ENCODE data around the gene STK11IP.

DNA sequence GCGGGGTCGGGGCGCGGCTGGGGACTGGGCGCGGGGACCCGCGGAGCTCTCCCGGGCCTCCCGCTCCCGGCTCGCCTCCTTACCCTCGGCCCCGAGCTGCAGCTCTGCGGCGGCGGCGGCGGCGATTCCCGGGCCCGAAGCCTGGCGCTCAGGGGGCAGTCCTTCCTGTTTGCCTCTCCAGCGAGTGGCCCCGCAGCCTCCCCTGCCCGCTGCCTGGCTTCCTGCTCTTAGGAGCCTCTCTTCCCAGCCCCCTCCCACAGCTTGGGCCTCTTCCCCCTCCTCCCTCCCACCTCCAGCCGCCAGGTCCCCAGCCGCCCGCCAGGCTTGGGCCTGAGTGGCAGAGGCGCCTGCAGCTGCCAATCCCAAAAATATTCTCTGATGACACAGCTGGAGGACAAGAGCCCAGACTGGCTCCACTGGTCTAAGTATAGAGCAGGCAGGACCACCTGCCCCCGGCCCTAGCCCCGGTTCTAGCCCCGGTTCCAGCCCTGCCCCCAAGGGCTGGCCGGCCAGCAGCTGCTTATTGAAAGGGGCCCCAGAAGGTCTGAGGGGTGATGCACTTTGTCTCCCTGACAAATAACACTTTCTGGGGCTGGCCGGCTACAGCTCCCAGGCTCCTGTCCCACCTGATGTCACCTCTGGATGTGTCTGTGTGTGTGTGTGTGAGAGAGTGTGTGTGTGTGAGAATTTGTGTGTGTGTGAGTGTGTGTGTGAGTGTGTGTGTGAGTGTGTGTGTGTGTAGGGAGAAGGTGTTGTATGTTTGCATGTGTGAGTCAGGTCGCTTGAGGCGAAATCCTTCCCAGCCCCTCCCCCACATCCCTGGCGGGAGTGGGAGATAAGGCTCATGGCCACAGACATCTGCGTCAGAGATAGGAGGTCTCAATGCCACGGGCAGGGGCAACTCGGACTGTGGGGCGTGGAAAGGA lies 26.1 kb upstream of the STK11IP start, which contains the start of gene OBSL1:
- TF ChIP-seq, protein P1, sequence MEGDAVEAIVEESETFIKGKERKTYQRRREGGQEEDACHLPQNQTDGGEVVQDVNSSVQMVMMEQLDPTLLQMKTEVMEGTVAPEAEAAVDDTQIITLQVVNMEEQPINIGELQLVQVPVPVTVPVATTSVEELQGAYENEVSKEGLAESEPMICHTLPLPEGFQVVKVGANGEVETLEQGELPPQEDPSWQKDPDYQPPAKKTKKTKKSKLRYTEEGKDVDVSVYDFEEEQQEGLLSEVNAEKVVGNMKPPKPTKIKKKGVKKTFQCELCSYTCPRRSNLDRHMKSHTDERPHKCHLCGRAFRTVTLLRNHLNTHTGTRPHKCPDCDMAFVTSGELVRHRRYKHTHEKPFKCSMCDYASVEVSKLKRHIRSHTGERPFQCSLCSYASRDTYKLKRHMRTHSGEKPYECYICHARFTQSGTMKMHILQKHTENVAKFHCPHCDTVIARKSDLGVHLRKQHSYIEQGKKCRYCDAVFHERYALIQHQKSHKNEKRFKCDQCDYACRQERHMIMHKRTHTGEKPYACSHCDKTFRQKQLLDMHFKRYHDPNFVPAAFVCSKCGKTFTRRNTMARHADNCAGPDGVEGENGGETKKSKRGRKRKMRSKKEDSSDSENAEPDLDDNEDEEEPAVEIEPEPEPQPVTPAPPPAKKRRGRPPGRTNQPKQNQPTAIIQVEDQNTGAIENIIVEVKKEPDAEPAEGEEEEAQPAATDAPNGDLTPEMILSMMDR (IDR thresholded peaks at IDR 0.05 in 2 of 3, conservative IDR thresholded peaks at IDR 0.05 in 1 of 3; ENCODE audit: control insufficient read depth in 2 of 3, extremely low read depth in 1 of 3, insufficient read depth in 1 of 3, low read depth in 3 of 3, low read length in 3 of 3), result no peak
- TF ChIP-seq CHD4 (IDR thresholded peaks at IDR 0.05) (no peak), POLR2A (IDR thresholded peaks at IDR 0.05; ENCODE audit: low read depth, low read length) (no peak), JUND (IDR thresholded peaks at IDR 0.05; ENCODE audit: low read depth, low read length) (no peak), RBBP5 (conservative IDR thresholded peaks at IDR 0.05) (no peak), MEF2A (IDR thresholded peaks at IDR 0.05; ENCODE audit: insufficient read depth, low read depth, low read length) (no peak), FOXK2 (IDR thresholded peaks at IDR 0.05) (no peak), POLR2AphosphoS5 (IDR thresholded peaks at IDR 0.05; ENCODE audit: low read length) (no peak), HDGF (IDR thresholded peaks at IDR 0.05) (no peak), RFX5 (IDR thresholded peaks at IDR 0.05; ENCODE audit: low read depth, low read length) (no peak)
- TF ChIP-seq, protein P2, sequence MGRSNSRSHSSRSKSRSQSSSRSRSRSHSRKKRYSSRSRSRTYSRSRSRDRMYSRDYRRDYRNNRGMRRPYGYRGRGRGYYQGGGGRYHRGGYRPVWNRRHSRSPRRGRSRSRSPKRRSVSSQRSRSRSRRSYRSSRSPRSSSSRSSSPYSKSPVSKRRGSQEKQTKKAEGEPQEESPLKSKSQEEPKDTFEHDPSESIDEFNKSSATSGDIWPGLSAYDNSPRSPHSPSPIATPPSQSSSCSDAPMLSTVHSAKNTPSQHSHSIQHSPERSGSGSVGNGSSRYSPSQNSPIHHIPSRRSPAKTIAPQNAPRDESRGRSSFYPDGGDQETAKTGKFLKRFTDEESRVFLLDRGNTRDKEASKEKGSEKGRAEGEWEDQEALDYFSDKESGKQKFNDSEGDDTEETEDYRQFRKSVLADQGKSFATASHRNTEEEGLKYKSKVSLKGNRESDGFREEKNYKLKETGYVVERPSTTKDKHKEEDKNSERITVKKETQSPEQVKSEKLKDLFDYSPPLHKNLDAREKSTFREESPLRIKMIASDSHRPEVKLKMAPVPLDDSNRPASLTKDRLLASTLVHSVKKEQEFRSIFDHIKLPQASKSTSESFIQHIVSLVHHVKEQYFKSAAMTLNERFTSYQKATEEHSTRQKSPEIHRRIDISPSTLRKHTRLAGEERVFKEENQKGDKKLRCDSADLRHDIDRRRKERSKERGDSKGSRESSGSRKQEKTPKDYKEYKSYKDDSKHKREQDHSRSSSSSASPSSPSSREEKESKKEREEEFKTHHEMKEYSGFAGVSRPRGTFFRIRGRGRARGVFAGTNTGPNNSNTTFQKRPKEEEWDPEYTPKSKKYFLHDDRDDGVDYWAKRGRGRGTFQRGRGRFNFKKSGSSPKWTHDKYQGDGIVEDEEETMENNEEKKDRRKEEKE (IDR thresholded peaks at IDR 0.05), result no peak
- TF ChIP-seq, protein P3, sequence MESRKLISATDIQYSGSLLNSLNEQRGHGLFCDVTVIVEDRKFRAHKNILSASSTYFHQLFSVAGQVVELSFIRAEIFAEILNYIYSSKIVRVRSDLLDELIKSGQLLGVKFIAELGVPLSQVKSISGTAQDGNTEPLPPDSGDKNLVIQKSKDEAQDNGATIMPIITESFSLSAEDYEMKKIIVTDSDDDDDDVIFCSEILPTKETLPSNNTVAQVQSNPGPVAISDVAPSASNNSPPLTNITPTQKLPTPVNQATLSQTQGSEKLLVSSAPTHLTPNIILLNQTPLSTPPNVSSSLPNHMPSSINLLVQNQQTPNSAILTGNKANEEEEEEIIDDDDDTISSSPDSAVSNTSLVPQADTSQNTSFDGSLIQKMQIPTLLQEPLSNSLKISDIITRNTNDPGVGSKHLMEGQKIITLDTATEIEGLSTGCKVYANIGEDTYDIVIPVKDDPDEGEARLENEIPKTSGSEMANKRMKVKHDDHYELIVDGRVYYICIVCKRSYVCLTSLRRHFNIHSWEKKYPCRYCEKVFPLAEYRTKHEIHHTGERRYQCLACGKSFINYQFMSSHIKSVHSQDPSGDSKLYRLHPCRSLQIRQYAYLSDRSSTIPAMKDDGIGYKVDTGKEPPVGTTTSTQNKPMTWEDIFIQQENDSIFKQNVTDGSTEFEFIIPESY (IDR thresholded peaks at IDR 0.05), result no peak
